H1 (cell line): ENCODE measurements around the gene TBR1.

Experiments
- SIN3A ChIP-seq, 2 experiments: IDR thresholded peaks in 1 of 2; conservative IDR thresholded peaks in 1 of 2; 2 replicates each; pipeline ENCODE4 v1.6.1; 2011 to 2012; ENCODE audit warnings: low read length in 2 of 2, improper control_type of control experiment in 1 of 2, low read depth in 1 of 2, mild to moderate bottlenecking in 1 of 2
- TF ChIP-seq, protein P1 (sequence below), 3 experiments: IDR thresholded peaks; 1 replicate in 2 of 3; 2 replicates in 1 of 3; pipeline versions ENCODE4 v1.5.1 to v1.6.1; 2011; ENCODE audit warnings: low read length in 3 of 3, mild to moderate bottlenecking in 3 of 3, inconsistent platforms in 2 of 3, low read depth in 1 of 3, moderate library complexity in 1 of 3; ENCODE audit not compliant: insufficient read depth in 1 of 3; ENCODE audit errors: control extremely low read depth in 1 of 3

DNA sequence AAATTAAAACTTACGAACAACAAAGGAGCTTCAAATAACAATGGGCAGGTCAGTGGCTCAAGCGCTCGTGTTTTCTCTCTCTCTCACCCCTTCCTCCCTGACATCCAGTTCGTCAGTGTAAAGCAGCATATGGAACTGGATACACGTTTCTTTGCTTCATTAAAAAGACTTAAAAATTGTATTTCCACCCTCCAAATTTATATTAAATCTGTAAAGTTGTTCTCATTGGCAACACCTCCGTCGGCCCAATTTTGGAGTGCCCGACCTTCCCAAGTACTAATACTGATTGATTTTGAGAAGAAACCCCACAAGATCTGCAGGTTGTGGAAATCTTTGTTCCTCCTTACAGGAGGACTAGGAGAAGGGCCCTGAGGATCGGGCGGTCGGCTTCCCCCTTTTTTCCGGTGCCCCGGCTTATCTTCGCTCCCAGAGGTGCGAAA, 2.2 kb downstream of the TBR1 start:
- TF ChIP-seq, protein P1, sequence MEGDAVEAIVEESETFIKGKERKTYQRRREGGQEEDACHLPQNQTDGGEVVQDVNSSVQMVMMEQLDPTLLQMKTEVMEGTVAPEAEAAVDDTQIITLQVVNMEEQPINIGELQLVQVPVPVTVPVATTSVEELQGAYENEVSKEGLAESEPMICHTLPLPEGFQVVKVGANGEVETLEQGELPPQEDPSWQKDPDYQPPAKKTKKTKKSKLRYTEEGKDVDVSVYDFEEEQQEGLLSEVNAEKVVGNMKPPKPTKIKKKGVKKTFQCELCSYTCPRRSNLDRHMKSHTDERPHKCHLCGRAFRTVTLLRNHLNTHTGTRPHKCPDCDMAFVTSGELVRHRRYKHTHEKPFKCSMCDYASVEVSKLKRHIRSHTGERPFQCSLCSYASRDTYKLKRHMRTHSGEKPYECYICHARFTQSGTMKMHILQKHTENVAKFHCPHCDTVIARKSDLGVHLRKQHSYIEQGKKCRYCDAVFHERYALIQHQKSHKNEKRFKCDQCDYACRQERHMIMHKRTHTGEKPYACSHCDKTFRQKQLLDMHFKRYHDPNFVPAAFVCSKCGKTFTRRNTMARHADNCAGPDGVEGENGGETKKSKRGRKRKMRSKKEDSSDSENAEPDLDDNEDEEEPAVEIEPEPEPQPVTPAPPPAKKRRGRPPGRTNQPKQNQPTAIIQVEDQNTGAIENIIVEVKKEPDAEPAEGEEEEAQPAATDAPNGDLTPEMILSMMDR (IDR thresholded peaks at IDR 0.05; ENCODE audit: control extremely low read depth in 1 of 3, insufficient read depth in 1 of 3, low read depth in 1 of 3, low read length in 3 of 3), result no peak
- TF ChIP-seq SIN3A (conservative IDR thresholded peaks at IDR 0.05 in 1 of 2, IDR thresholded peaks at IDR 0.05 in 1 of 2; ENCODE audit: low read depth in 1 of 2, low read length in 2 of 2), result no peak
